DOHH2 (cell line): ENCODE measurements around the gene ZNF83.

Source experiments
- EZH2phosphoT487 ChIP-seq: fragments of 200-600 bp; sonication (generic); IDR thresholded peaks from 2 replicates; pipeline ENCODE4 v1.6.1; 2017; ENCODE audit warnings: borderline replicate concordance, mild to moderate bottlenecking, antibody characterized with exemption, low read length, moderate library complexity, mixed read lengths
- TF ChIP-seq, protein P1 (sequence below): fragments of 200-600 bp; sonication (generic); IDR thresholded peaks from one replicate; pipeline ENCODE4 v1.5.1; 2014; ENCODE audit warnings: antibody characterized with exemption, mild to moderate bottlenecking, low read depth, low read length; ENCODE audit not compliant: poor library complexity, severe bottlenecking

DNA sequence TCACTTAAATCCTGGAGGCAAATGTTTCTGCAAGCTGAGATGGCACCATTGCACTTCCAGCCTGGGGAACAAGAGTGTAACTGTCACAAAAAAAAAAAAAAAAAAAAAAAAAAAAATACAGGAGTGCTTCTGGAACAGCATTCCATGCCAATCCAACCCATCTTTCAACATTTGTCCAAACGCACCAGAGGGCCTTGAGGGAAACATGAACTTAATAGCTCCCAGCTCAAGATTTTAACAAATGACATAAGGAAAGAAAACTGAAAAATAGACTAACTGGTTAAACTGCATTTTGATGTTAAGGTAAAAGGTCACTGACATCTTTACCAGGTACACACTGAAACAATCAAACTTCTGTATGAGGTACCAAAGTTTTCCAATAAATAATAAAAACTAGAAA is 47.7 kb upstream of the ZNF83 start:
- TF ChIP-seq, protein P1, sequence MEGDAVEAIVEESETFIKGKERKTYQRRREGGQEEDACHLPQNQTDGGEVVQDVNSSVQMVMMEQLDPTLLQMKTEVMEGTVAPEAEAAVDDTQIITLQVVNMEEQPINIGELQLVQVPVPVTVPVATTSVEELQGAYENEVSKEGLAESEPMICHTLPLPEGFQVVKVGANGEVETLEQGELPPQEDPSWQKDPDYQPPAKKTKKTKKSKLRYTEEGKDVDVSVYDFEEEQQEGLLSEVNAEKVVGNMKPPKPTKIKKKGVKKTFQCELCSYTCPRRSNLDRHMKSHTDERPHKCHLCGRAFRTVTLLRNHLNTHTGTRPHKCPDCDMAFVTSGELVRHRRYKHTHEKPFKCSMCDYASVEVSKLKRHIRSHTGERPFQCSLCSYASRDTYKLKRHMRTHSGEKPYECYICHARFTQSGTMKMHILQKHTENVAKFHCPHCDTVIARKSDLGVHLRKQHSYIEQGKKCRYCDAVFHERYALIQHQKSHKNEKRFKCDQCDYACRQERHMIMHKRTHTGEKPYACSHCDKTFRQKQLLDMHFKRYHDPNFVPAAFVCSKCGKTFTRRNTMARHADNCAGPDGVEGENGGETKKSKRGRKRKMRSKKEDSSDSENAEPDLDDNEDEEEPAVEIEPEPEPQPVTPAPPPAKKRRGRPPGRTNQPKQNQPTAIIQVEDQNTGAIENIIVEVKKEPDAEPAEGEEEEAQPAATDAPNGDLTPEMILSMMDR, result no peak
- TF ChIP-seq EZH2phosphoT487, result no peak
